HCEC 1CT (cell line): Measurements from ENCODE around the gene GPR150.

Source experiments
- DNase-seq: peaks from one replicate; pipeline ENCODE4 v3.0.0-alpha.2; 2017

GPR150 gene

GRCh38 chr5:95620030-95620869, at the start of gene GPR150:
Gene GPR150, plus strand, starts transcription at chr5:95620087. Its CDS starts 189 bp downstream, at chr5:95620276.
- peak; percentile 41 for DNase-seq

- no peak for DNase-seq
Observed at GRCh38 chr5:95572016-95572415, 47.9 kb upstream of the GPR150 start.

GRCh38 chr5:95581576-95581975, 38.3 kb upstream of the GPR150 start:
- no peak for DNase-seq

- DNase-seq, result peak; percentile 23
Observed at GRCh38 chr5:95583992-95584391, 35.9 kb upstream of the GPR150 start.

- no peak for DNase-seq
Observed at GRCh38 chr5:95590880-95591279, 29.0 kb upstream of the GPR150 start.

GRCh38 chr5:95591490-95591901, 28.4 kb upstream of the GPR150 start:
- DNase-seq, result peak; percentile 95

- DNase-seq, result no peak
Observed at GRCh38 chr5:95595289-95595931, 24.5 kb upstream of the GPR150 start.

GRCh38 chr5:95599252-95599651, 20.6 kb upstream of the GPR150 start:
- DNase-seq, result no peak

- peak; percentile 6 for DNase-seq
Observed at GRCh38 chr5:95600557-95600956, 19.3 kb upstream of the GPR150 start.

GRCh38 chr5:95605786-95606185, 14.1 kb upstream of the GPR150 start:
- DNase-seq, result no peak

GRCh38 chr5:95606419-95606818, 13.5 kb upstream of the GPR150 start:
- no peak for DNase-seq

- DNase-seq, result peak; percentile 31
Observed at GRCh38 chr5:95609711-95610110, 10.2 kb upstream of the GPR150 start.

GRCh38 chr5:95610546-95610945, 9.3 kb upstream of the GPR150 start:
- DNase-seq, result no peak

GRCh38 chr5:95611396-95611795, 8.5 kb upstream of the GPR150 start:
- DNase-seq, result no peak

- DNase-seq, result no peak
Observed at GRCh38 chr5:95613514-95613913, 6.4 kb upstream of the GPR150 start.

GRCh38 chr5:95615164-95615467, 4.8 kb upstream of the GPR150 start:
- DNase-seq, result no peak

GRCh38 chr5:95617057-95617456, 2.8 kb upstream of the GPR150 start:
- DNase-seq, result no peak

GRCh38 chr5:95619096-95619495, 791 bp upstream of the GPR150 start:
- no peak for DNase-seq

GRCh38 chr5:95619514-95620029, 315 bp upstream of the GPR150 start:
- no peak for DNase-seq

- DNase-seq, result no peak
Observed at GRCh38 chr5:95620870-95621838, 1.3 kb downstream of the GPR150 start.

GRCh38 chr5:95621839-95622629, 2.1 kb downstream of the GPR150 start:
- DNase-seq, result no peak

GRCh38 chr5:95623706-95624105, 3.8 kb downstream of the GPR150 start:
- no peak for DNase-seq
